GM18907 (cell line): ENCODE data around the gene MUL1.
"Not testable (repeated sequence)": the region's sequence is repeated elsewhere in the genome, so short reads cannot be mapped to it uniquely, and the experiment has no call there.

Experiments used
- ATAC-seq: cut with Tn5 transposase; IDR thresholded peaks from one replicate; pipeline ENCODE4 v1.9.1; 2021; ENCODE audit warnings: mild to moderate bottlenecking, moderate library complexity; ENCODE audit not compliant: unreplicated experiment

MUL1 gene

DNA sequence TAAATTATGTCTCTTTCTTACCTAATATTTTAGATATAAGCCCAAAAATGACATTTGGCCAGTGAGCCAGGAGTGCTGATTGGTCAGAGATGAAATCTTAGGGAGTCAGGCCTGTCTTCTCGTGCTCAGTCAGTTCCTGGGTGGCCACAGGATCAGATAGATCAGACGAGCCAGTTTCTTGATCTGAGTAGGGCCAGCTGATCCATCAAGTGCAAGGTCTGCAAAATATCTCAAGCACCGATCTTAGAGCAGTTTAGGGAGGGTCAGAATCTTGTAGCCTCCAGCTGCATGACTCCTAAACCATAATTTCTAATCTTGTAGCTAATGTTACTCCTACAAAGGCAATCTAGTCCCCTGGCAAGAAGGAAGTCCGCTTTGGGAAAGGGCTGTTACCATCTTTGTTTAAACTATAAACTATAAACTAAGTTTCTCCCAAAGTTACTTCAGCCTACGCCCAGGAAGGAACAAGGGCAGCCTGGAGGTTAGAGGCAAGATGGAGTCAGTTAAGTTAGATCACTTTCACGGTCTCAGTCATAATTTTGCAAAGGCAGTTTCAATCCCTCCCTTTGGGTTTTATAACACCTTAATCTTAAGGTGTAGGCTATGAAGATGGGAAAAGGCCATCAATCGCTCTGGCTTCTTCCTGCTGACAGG, 11.8 kb upstream of the MUL1 start:
- not testable (repeated sequence) for ATAC-seq

DNA sequence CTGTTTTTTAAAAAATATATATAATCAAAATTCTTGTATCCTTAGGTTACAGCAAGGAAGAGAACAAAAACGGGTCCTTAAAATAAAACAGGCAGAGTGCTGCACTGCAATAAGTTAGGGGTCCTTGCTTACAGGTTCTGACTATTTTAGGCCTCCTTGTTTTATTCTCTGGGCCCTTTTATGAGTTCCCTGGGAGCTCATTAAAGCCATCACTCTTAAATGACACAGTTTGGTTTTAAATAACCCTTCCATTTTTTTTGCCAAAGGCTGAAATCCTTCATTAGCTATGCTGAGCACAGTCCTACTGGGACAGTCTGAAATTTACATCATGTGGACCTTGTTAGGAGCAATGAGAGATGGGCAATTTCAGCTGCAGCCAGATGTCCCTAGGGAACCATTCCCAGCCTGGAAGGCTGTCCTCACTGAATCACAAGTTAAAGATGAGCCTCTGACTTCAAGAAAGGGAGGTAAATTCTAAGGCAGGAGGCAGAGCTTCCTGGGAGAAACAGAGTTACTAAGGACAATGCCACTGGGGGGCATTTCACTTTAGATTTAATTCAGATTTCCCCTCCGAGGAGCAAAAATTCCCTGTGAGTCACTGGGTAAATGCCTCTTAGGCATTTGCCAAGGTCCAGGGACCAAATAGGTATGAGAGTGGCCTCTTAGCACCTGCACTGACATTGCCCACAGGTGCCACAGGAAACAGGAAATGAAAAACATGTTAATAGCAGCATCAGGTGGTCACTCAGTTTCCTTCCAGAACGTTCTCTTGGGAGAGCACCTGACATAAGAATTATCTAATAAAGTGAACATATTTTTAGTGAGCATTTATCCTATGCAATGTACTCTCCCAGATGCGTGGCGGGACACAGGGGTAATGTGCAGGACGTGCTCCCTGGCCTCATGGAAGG, 3.8 kb upstream of the MUL1 start:
- no peak for ATAC-seq

DNA sequence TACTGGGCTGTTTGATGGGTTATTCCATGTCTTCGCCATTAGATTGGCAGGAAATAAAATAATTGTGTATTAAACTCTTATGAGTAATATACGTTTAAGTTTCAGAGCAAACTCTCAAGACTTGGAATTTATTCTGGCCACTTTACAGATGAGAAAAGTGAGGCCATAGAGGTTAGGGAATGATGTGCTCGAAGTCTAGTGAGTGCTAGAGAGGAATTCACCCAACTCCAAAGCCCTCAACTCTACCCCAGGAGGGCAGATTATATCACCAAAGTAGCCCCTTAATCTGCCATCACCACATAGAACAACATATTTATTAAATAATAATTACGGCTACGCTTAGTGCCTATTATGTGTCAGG, 440 bp upstream of the MUL1 start:
- no peak for ATAC-seq

DNA sequence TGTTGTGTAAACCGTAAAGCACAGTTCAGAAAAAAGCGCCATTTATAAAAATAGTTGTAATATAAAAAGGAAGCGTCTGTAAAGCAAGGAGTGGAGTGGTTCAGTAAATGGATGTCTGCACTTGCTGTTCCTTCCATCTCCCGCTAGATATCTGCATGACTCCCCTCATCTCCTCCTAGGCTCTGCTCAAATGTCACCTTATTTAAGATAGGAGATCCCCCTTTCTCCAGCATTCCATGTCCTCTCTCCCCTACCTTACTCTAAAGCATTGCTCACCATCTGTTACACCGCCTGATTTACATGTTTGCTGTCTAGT, 745 bp downstream of the MUL1 start:
- peak; percentile 27 for ATAC-seq

DNA sequence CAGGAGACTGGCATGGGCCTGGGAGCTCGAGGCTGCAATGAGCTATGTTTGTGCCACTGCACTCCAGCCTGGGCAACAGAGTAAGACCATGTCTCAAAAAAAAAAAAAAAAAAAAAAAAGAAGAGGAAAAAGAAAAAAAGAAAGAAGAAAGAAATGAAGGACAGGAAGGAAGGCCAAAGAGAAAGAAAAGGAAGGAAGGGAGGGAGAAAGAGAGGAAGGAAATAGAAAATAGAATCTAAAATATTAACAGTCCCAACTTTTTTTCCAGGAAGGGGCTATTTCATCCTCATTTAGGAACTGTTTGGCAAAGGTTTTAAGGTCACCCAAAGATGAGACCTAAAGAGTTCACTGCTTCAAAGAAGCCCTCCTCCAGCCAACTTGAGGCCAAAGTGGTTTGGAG, 2.5 kb downstream of the MUL1 start:
- ATAC-seq: no peak

DNA sequence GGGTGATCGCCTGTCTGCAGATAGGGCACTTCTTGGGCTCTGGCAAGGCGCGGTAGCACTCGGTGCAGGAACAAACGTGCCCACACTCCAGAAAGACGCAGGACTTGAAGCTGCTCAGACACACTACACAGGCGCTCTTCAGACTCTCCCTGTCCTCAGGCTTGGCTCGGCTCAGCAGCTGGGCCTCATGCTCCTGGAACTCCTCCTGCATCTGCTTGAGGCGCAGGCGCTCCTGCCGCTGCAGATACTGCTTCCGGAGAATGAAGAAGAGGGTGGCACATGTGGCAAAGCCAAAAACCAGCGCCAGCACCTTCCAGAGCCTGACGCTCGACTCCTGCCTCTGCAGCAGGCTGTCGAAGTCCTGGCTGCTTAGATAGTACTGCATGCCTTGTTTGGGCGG, 7.2 kb downstream of the MUL1 start:
- no peak for ATAC-seq

DNA sequence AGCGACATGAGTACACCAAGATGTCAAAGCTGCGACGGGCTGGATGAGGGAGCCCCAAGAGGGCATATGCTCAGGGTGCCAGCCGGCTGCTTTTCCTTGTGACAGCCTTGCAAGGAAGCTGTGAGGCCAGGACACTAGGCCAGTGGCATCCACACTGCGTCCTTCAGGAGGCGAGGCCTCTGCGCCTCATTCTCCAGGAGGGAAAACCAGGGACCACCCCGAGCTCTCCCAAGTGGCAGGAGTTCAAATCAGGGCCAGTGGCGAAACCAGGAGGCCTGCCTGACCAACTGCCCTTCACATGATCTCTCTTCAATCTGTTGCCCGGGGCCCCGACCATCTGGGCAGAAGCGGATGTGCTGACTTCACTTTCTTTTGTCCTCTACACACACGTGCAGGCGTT, 8.2 kb downstream of the MUL1 start:
- ATAC-seq: no peak

DNA sequence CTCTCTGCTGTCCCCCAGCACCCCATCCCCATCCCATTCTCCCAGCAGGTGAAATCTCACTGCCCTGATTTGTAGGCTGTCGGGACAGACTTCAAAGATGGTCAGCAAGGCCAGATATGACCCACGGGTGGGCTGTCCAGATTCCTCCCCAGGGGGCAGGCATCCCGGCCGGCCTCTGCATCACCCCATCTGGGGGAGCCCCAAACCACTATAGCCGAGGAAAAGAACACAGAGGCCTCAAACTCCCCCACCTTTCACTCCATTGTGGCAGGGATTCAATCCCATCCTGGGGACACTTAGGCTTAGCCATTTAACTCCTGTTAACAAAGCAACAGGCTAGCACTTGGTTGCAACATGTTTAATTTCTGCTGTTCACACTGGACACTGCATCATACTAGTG, 8.8 kb downstream of the MUL1 start:
- ATAC-seq: no peak

DNA sequence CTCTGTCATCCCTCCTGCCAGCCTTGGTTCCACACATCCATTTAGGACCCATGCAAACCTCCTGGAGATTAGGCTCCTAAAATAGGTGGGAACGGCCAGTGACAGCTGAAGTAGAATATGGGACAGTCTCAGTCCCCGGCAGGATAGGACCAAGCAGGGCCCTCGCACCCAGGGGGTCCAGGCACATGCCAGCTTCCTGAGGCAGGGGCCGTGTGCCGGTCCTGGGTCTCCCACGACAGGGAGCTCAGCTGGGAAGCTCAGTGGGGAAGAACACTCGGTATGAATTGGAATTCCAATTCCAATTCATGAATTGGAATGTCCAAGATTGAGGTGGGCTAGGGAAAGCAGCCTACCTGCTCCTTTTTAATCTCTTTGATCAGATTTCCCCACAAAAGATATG, 9.8 kb downstream of the MUL1 start:
- ATAC-seq: no peak

DNA sequence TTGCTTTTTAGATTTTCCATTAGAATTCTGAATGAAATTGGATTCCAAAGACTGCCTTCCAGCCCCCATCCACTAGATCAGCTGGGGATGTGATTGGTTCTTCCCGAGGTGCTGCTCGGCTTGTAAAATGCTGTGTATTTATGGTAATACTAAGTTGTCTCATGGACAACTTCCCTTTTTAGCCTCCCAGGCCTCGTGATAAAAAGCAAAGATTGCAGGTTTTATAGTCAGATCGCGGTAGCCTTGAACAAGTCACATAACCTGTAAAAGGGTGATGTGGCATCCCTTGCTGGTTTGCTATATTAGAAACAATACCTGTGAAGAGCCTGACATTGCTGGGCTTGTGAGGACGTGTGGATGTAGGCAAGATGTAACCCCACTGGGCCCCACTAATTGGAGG, 10.4 kb downstream of the MUL1 start:
- no peak for ATAC-seq

DNA sequence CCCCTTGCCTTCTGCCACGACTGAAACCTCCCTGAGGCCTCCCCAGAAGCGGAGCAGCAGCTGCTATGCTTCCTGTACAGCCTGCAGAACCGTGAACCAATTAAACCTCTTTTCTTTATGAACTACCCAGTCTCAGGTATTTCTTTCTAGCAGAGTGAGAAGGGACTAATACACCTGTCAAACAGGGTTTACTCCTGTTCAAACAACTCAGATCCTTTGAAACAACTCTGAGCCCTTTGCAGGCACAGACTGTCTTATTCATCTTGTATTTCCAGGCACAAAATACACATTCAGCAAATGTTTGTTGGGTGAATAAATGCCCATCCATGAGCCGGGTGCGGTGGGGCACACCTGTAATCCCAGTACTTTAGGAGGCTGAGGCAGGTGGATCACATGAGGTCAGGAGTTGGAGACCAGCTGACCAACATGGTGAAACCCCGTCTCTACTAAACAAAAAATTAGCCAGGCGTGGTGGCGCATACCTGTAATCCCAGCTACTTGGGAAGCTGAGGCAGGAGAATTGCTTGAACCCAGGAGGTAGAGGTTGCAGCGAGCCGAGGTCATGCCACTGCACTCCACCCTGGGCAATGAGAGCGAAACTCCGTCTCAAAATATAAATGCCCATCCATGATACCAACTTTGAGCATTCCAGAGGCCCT, 11.1 kb downstream of the MUL1 start:
- not testable (repeated sequence) for ATAC-seq

DNA sequence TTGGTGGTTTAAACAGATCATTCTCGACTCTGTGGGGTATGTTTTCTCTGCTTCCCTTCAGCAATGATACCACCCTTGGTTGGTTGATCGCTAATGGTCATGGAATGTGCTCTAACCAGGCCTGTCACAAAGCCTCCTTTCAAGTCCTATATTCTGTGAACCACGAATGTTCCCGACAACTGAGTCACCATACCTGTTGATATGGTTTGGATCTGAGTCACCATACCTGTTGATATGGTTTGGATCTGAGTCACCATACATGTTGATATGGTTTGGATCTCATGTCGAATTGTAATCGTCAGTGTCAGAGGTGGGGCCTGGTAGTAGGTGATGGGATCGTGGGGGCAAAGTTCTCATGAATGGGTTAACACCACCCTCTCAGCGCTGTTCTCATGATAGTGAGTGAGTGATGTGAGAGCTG, 11.7 kb downstream of the MUL1 start:
- ATAC-seq: no peak

DNA sequence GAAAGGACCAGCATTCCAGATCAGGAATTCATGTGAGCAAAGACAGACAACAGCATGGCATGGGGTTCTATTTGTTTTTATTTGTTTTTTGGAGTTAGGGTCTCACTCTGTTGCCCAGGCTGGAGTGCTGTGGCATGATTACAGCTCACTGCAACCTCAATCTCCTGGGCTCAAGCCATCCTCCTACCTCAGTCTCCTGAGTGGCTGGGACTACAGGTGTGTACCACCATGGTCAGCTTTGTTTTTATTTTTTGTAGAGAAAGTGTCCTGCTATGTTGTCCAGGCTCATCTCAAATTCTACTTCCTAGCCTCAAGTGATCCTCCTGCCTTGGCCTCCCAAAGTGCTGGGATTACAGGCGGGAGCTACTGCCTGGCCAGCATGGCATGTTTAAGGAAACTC, 12.3 kb downstream of the MUL1 start:
- no peak for ATAC-seq

DNA sequence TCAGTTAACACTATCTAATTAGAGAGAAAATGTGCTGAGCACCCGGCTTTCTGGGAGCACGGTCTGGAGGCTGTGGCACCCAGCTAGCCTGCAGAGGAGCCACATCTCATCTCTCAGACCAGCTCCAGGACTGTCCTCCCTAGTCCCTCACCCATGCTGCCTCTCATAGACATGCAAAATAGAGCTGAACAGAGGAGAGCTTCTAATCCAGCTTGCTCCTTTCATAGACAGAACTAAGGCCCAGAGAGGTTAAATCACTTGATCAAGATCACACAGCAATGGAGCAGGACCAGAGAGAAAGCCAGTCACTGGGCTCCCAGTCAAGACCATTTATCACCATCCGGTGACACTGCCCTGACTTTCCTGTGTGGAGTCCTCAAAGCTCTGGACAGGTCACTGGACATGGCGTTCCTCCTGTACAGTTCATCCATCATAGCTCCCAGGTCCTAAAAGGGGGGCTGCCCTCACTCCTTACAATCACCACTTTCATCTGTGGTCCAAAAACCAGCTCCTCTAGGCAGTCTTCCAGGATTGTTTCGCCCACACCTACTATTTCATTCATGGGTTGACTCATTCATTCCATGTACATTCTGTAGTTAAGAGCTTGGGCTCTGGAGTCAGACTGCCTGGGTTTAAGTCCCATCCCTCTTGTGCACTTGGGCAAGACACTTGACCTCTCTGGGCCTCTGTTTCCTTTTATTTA, 13.2 kb downstream of the MUL1 start:
- no peak for ATAC-seq

DNA sequence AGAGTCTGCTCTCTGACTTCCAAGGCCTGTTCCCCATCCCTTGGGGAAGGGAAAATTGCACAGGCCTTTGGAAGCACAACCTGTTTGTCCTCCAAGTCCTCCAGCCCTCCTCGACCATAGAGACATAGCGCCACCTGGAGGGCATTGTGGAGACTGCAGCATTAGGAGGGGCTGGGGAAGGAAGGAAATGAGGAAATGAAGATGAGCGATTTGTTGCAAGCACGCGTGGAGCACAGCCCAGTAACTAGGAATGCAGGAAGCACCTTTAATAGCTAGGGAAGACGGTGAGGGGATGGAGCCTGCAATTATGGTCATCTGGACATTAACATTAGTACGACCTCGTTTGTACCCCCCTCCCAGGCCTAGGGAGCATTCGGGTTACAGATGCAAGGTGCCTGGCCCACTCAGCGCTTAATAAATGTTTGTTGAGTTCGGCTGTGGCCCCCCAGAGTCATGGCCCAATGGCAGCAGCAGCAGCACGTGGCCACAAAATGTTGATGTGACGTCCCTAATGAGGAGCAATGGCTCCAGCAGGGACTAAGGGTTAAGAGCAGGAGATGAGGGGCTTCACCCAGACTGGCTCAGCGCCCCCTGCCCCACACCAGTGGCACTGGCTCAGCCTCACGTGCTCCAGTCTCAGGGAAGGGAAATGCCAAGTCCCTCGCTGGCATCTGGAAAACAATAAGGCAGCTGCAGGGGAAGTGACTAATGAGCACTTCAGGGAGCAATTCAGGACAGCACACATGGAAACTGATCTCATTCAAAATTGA, 13.9 kb downstream of the MUL1 start:
- ATAC-seq: peak; percentile 50

DNA sequence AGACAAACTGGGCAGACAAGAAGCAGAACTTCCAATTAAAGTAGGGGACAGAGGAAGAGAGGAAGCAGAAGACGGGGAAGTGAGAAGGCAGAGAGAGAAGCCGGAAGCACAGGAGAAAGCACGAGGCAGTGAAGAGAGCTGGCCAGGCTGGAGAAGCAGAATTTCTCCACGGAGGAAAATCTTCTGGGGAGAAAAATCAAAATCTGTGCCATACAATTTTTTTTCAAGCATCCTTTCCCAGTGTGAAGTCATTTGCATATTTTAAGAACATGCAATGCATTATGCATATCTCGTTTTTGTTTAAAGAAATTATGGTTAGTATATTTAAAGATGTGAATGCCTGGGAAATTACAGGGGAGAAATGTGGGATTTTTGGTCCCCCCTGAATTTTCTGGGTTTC, 14.6 kb downstream of the MUL1 start:
- no peak for ATAC-seq

DNA sequence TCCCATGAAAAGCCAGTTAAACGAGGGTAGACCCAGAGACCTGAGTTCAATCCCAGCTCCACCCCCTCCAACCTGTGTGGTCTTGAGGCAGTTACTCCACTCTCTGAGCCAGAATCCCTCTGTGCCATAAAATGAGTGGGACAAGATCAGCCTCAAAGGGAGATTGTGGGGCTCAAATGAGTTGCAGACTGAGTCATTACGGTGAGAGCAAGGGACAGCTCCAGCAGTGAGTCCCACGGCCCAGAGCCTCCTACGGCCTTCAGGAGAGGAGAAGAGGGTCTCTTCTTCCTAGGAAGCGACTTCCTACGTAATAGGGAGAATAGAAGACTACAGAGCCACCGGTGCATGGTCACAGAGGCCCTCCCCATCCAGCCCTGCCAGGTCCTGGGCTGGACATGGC, 15.2 kb downstream of the MUL1 start:
- no peak for ATAC-seq

DNA sequence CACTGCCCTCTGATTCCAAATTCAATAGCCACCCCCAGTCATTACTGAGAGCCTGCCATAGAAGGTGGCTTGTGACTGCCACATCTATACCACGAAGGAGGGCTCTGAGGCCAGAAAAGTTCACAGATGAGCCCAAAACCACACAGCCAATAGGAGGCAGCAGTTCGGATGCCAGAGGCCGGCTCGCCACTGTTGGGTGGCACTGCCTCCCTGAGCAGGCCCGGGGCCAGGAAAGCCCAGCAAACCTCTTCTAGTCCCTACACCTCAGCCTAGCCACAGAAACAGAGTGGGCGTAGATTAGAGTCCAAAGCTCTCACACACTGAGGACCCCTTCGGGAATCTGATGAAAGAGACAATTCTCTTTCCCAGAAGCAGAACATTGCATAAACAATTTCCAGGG, 16.1 kb downstream of the MUL1 start:
- ATAC-seq: no peak

DNA sequence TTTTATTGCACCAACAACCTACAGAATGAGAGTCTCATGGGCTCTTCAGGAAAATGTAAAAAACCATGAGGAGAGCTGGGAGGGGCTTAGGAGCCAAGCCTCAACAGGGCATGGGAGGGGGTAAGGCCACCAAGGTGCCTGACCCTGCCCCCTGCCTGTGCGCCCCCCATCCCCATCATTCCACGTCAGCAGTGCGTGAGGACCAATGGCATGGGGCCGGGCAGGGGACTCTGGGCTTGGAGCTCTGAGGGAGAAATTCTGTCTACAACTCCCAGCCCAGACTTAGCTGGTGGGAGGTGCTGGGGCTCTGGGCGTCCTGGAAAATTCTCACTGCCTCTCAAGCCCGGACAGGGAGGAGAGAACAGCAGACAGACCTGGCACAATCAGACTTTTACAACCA, 16.8 kb downstream of the MUL1 start:
- no peak for ATAC-seq

DNA sequence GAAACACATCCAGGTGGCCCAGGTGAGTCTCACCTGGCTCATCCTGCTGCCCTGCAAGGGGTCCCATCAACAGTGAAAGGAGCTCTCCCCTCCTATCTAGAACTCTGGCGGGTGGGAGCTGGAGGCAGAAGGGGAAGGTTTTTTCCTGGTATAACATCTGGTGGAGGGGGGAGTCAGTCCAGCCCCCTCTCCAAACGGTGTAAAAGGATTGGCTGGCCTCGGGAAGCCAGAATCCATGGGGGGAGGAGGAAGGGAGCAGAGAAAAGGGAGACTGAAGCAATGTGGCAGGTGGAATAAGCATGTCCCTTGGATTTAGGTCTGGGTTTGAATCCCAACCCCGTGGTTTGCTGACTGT, 20.7 kb downstream of the MUL1 start:
- no peak for ATAC-seq
